Tibial nerve (tissue), 4 donors: ENCODE data around the gene ALPK3. TPM values are rescaled to one million over a fixed set of nuclear protein-coding genes. Genes with fewer than 3 reads are reported as not detected.

Experiments used
- DNase-seq, 2 donors: peaks; one replicate each; pipeline ENCODE4 v3.0.0-alpha.2; 2019; ENCODE audit warnings: low spot score in 2 of 2
- H3K27ac ChIP-seq, 4 donors: fragments of 200-600 bp; sonication (generic) in 3 of 4; one replicate each; pipeline ENCODE4 v1.5.1; 2017 to 2019; ENCODE audit warnings: mild to moderate bottlenecking in 1 of 4
- H3K27me3 ChIP-seq, 2 donors: fragments of 200-600 bp; sonication (generic) in 1 of 2; one replicate each; pipeline versions ENCODE4 v1.5.1 to v1.6.0; 2017 to 2019
- H3K36me3 ChIP-seq, 3 donors: fragments of 200-600 bp; sonication (generic); one replicate each; pipeline ENCODE4 v1.5.1; 2018 to 2019
- H3K4me1 ChIP-seq, 4 donors: fragments of 200-600 bp; sonication (generic) in 3 of 4; one replicate each; pipeline ENCODE4 v1.5.1; 2017 to 2019
- H3K4me3 ChIP-seq, 4 donors: fragments of 200-600 bp; sonication (generic) in 3 of 4; one replicate each; pipeline ENCODE4 v1.5.1; 2017 to 2019; ENCODE audit warnings: mild to moderate bottlenecking in 1 of 4, moderate library complexity in 1 of 4
- H3K9me3 ChIP-seq, 4 donors: fragments of 200-600 bp; sonication (generic) in 3 of 4; one replicate each; pipeline ENCODE4 v1.5.1; 2017 to 2019
- EP300 ChIP-seq, 2 donors: sonication (generic); formaldehyde crosslinking; IDR thresholded peaks; one replicate each; pipeline ENCODE4 v1.6.1; 2017; ENCODE audit warnings: antibody characterized with exemption in 2 of 2, mild to moderate bottlenecking in 1 of 2
- POLR2A ChIP-seq, 2 donors: fragments of 450-650 bp; IDR thresholded peaks; one replicate each; pipeline ENCODE4 v1.6.1; 2017; ENCODE audit warnings: antibody characterized with exemption in 2 of 2, mild to moderate bottlenecking in 2 of 2, moderate library complexity in 2 of 2
- WGBS, 2 donors: methylation state at CpG; one replicate each; pipeline ENCODE4 v1.1.5; 2018; 5-methylcytosine and 5-hydroxymethylcytosine counted together
- total RNA-seq, 4 donors: library from RNA; depleted of rRNA; stranded (reverse); fragments of >200 nt; gene quantifications; one replicate each; pipeline ENCODE4 v1.1.0, GENCODE V29; 2016
- TF ChIP-seq, protein P1 (sequence below), 5 experiments: fragments of 200-600 bp in 3 of 5; fragments of 450-650 bp in 2 of 5; sonication (generic) in 3 of 5; IDR thresholded peaks; one replicate each; pipeline ENCODE4 v1.5.1; 2016 to 2019; ENCODE audit warnings: antibody characterized with exemption in 5 of 5, mild to moderate bottlenecking in 3 of 5, moderate library complexity in 2 of 5

Gene ALPK3
- total RNA-seq, 4 donors from 2014 or later, result 2.4 to 7.1 (median 4.7) TPM

DNA sequence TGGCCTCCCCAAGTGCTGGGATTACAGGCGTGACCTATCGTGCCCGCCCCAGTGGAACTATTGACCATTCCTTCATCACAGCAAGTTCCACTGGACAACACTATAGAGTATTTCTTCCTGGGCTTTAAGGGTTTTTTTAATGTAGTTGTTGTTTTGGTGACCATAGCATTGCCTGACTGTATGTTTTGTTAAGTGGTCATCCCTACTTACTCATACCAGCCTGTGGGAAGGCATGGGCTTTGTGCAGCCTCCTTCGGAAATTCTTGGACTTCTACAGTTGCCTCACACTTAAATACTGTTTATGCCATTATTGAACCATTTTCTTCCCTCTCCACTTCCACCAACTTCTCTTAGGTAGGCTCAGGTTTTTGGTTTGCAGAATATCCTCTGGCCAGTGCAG, 19.9 kb upstream of the ALPK3 start:
- TF ChIP-seq EP300 (IDR thresholded peaks at IDR 0.05) (no peak), POLR2A (IDR thresholded peaks at IDR 0.05) (no peak)
- TF ChIP-seq, protein P1, sequence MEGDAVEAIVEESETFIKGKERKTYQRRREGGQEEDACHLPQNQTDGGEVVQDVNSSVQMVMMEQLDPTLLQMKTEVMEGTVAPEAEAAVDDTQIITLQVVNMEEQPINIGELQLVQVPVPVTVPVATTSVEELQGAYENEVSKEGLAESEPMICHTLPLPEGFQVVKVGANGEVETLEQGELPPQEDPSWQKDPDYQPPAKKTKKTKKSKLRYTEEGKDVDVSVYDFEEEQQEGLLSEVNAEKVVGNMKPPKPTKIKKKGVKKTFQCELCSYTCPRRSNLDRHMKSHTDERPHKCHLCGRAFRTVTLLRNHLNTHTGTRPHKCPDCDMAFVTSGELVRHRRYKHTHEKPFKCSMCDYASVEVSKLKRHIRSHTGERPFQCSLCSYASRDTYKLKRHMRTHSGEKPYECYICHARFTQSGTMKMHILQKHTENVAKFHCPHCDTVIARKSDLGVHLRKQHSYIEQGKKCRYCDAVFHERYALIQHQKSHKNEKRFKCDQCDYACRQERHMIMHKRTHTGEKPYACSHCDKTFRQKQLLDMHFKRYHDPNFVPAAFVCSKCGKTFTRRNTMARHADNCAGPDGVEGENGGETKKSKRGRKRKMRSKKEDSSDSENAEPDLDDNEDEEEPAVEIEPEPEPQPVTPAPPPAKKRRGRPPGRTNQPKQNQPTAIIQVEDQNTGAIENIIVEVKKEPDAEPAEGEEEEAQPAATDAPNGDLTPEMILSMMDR (IDR thresholded peaks at IDR 0.05), result no peak
- Histone ChIP-seq H3K27ac (no peak overlapping the region), H3K36me3 (peaks cover 12 to 88% (median 37%) of the 10 kb centered on the region in 3 donors), H3K27me3 (no peaks in the 10 kb centered on the region), H3K4me1 (no peaks in the 10 kb centered on the region), H3K9me3 (no peaks in the 10 kb centered on the region), H3K4me3 (no peak overlapping the region)
- DNase-seq, result no peak
- WGBS, 2 donors, result 88 to 97% methylated on average over 4 of the region's 4 CpGs

DNA sequence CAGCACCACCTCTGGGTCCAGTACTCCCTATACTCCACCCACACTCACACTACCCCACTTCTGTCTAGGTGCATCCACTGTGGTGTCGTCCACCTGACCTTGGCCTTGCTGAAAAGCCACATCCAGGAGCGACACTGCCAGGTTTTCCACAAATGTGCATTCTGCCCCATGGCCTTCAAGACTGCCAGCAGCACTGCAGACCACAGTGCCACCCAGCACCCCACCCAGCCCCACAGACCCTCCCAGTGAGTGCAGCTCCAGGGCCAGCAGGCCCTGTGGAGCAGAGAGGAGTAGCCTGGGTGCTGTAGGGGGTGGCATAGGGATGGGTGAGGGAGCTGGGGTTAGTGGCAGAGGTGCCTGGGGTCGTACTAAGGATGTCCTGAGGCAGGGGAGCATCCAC, 19.4 kb upstream of the ALPK3 start:
- DNase-seq, result no peak
- Histone ChIP-seq H3K4me1 (no peaks in the 10 kb centered on the region), H3K36me3 (peaks cover 14 to 88% (median 43%) of the 10 kb centered on the region in 3 donors), H3K27ac (no peak overlapping the region), H3K27me3 (no peaks in the 10 kb centered on the region), H3K9me3 (no peaks in the 10 kb centered on the region), H3K4me3 (no peak overlapping the region)
- TF ChIP-seq, protein P1 (IDR thresholded peaks at IDR 0.05), result no peak
- TF ChIP-seq POLR2A (IDR thresholded peaks at IDR 0.05) (no peak), EP300 (IDR thresholded peaks at IDR 0.05) (no peak)
- WGBS, 2 donors, result 94 to 97% methylated on average over 3 of the region's 3 CpGs

DNA sequence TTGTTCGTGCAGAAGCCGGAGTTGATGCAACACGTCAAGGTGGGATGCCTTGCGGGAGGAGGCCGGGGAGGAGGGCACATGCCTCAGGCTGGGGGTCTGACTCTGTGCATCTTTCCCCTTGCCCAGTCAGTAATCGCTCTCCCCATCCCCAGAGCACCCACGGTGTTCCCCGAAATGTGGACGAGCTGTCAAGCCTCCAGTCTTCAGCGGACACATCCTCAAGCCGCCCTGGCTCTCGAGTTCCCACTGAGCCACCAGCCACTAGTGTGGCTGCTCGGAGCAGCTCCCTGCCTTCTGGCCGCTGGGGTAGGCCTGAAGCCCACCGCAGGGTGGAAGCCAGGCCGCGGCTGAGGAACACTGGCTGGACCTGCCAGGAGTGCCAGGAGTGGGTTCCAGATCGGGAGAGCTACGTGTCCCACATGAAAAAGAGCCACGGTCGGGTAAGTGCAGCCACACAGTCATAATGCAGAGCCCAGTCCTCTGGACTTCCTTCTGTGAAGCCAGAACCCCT, 18.7 kb upstream of the ALPK3 start:
- H3K4me3 ChIP-seq, result no peak overlapping the region
- H3K27ac ChIP-seq, result no peak overlapping the region
- H3K4me1 ChIP-seq, result peaks cover 0 to 4% (median 0%) of the 10 kb centered on the region in 4 donors
- WGBS, 2 donors, result 90 to 93% methylated on average over 21 of the region's 21 CpGs
- H3K27me3 ChIP-seq, result no peaks in the 10 kb centered on the region
- DNase-seq, result no peak
- TF ChIP-seq POLR2A (IDR thresholded peaks at IDR 0.05) (no peak), EP300 (IDR thresholded peaks at IDR 0.05) (no peak)
- TF ChIP-seq, protein P1 (IDR thresholded peaks at IDR 0.05), result no peak
- peaks cover 14 to 87% (median 43%) of the 10 kb centered on the region in 3 donors for H3K36me3 ChIP-seq
- H3K9me3 ChIP-seq, result no peaks in the 10 kb centered on the region

DNA sequence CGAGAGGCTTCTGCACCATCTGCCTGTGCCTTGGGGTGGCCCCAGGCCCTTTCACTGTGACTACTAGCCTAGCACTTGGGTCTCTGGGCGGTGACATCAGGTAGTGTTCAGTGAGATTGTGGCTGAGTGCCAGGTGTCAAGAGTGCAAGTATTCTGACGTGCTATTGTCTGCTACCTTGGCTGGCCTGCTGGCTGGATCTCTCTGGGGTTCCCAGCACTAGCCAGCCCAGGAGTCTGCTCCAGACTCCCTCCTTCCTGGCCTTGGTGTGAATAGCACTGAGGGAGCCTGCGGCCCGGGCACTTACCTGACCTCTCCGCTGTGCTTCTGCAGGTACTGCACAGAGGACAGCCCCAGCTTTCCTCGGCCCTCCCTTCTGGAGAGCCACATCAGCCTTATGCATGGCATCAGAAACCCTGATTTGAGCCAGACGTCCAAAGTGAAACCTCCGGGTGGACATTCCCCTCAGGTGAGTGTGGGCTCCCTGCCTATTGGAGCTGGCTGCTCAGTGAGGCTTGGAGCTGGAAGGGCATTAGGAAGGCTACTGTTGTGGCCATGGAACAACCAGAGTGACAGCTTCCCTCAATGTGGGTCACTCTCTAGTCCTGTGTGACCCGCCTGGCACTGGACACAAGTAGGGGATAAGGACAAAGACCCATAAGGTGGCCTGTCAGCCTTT, 17.5 kb upstream of the ALPK3 start:
- DNase-seq, result no peak
- Histone ChIP-seq H3K4me3 (no peak overlapping the region), H3K9me3 (no peaks in the 10 kb centered on the region), H3K27ac (no peak overlapping the region), H3K27me3 (no peaks in the 10 kb centered on the region), H3K4me1 (peaks cover 0 to 9% (median 0%) of the 10 kb centered on the region in 4 donors), H3K36me3 (peaks cover 17 to 85% (median 43%) of the 10 kb centered on the region in 3 donors)
- WGBS, 2 donors, result 91% methylated on average over 9 to 10 of the region's 10 CpGs
- TF ChIP-seq EP300 (IDR thresholded peaks at IDR 0.05) (no peak), POLR2A (IDR thresholded peaks at IDR 0.05) (no peak)
- TF ChIP-seq, protein P1 (IDR thresholded peaks at IDR 0.05), result no peak

DNA sequence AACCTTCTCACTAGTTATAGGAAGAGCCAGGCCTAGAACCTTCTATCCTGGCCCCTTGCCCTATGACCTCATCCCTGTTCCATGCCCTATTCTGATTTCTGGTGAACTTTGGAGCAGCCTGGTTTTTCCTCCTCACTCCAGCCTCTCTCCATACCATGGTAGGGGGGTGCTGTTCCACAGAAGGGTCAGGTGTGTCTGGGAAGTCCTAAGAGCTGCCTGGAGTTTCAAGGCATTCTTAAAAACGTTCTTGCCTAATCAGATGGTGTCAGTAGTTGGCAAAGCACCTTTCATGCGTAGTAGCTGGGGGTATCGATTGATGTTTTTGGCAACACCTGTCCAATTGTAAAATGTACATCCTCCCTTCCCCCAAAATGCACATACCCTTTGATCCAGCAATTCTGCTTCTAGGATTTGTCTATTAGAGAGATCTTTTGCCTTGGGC, 16.8 kb upstream of the ALPK3 start:
- no peak overlapping the region for H3K27ac ChIP-seq
- H3K36me3 ChIP-seq, result peaks cover 17 to 88% (median 43%) of the 10 kb centered on the region in 3 donors
- WGBS, 2 donors, result 82 to 83% methylated on average over 3 of the region's 3 CpGs
- H3K9me3 ChIP-seq, result no peaks in the 10 kb centered on the region
- H3K27me3 ChIP-seq, result no peaks in the 10 kb centered on the region
- H3K4me1 ChIP-seq, result peaks cover 0 to 9% (median 0%) of the 10 kb centered on the region in 4 donors
- no peak for TF ChIP-seq POLR2A (IDR thresholded peaks at IDR 0.05)
- TF ChIP-seq, protein P1 (IDR thresholded peaks at IDR 0.05), result no peak
- no peak for DNase-seq
- no peak overlapping the region for H3K4me3 ChIP-seq
